OCI-LY3 (cell line): ENCODE measurements around the gene ZMIZ1.

ENCODE experiments used
- CTCF ChIP-seq: fragments of 200-600, 300-600 bp; sonication (generic); IDR thresholded peaks from 2 replicates; pipeline ENCODE4 v1.5.1; 2014; ENCODE audit warnings: antibody characterized with exemption, low read length, low read depth
- EZH2phosphoT487 ChIP-seq: fragments of 200-600 bp; shearing (Covaris generic); IDR thresholded peaks from 2 replicates; pipeline ENCODE4 v1.6.1; 2018; ENCODE audit warnings: antibody characterized with exemption, mixed run types, low read depth

- no peak for TF ChIP-seq CTCF
- TF ChIP-seq EZH2phosphoT487: no peak
These were observed 63.3 kb downstream of the ZMIZ1 start for GRCh38 chr10:79131836-79132631.
